GM12878 (cell line): ENCODE results near the gene SLC22A7. TPM values are rescaled to one million over a fixed set of nuclear protein-coding genes. Genes with fewer than 3 reads are reported as not detected.

Experiments
- ATAC-seq: fragments of 200-7000 bp; cut with Tn5 transposase; 3 replicates; pipeline ENCODE4 v1.9.1; 2020; ENCODE audit warnings: mild to moderate bottlenecking, moderate library complexity
- Bru-seq: library from RNA; stranded (reverse); fragments of 400-500 nt; gene quantifications from one replicate; lab custom pipeline; 2021; lab: Mats Ljungman, UMichigan
- BruChase-seq, 2 experiments: library from RNA; stranded (reverse); fragments of 400-500 nt; gene quantifications; one replicate each; lab custom pipeline; 2021; lab: Mats Ljungman, UMichigan
- BruUV-seq: library from RNA; stranded (reverse); fragments of 400-500 nt; replicated peaks from 2 replicates; lab custom pipeline; 2021; lab: Mats Ljungman, UMichigan
- CTCF ChIA-PET: fragments of 300-600 bp; sonication (Branson Sonifier 250); formaldehyde crosslinking; extraction: SDS; loops from one replicate; lab custom pipeline; 2021; ENCODE audit warnings: inconsistent platforms; lab: Yijun Ruan, JAX
- POLR2A ChIA-PET: fragments of 350-600 bp; formaldehyde crosslinking; extraction: SDS; loops from one replicate; lab custom pipeline; 2021; ENCODE audit warnings: inconsistent platforms; lab: Charles Lee
- RAD21 ChIA-PET: fragments of 300-600 bp; sonication (Branson Sonifier 250); formaldehyde crosslinking; loops from one replicate; lab custom pipeline; 2023; ENCODE audit warnings: antibody characterized with exemption; ENCODE audit not compliant: unreplicated experiment; lab: Charles Lee
- SMC1A ChIA-PET: fragments of 300-600 bp; sonication (Branson Sonifier 250); formaldehyde crosslinking; loops from one replicate; lab custom pipeline; 2023; ENCODE audit not compliant: unreplicated experiment, uncharacterized antibody; lab: Charles Lee
- DNase-seq: peaks from one replicate; pipeline ENCODE4 v3.0.0-alpha.2; 2011; ENCODE audit warnings: low read depth, low spot score
- FAIRE-seq: peaks from 3 replicates; lab custom pipeline; 2011; peaks lifted over from hg19 to GRCh38; lab: Jason Lieb, UNC
- H2AFZ ChIP-seq: 2 replicates; pipeline ENCODE4 v1.6.0; 2011; ENCODE audit warnings: low read depth, low read length, control low read depth; ENCODE audit not compliant: control insufficient read depth
- H3K27ac ChIP-seq: 2 replicates; pipeline ENCODE4 v1.5.1; 2011; ENCODE audit warnings: control low read depth; ENCODE audit not compliant: control insufficient read depth, insufficient read depth
- H3K27me3 ChIP-seq, 2 experiments: replicated peaks in 1 of 2; 2 replicates each; pipeline versions ENCODE4 v1.6.0 to v1.6.1; 2011; ENCODE audit warnings: low read length in 1 of 2; ENCODE audit not compliant: control insufficient read depth in 2 of 2, insufficient read depth in 2 of 2
- H3K36me3 ChIP-seq, 2 experiments: 2 replicates each; pipeline ENCODE4 v1.5.1; 2011; ENCODE audit warnings: low read length in 1 of 2; ENCODE audit not compliant: control insufficient read depth in 2 of 2, insufficient read depth in 2 of 2
- H3K4me1 ChIP-seq: 2 replicates; pipeline ENCODE4 v1.6.1; 2011; ENCODE audit warnings: mild to moderate bottlenecking, low read length, moderate library complexity, mixed read lengths; ENCODE audit not compliant: control insufficient read depth, insufficient read depth
- H3K4me2 ChIP-seq: 2 replicates; pipeline ENCODE4 v1.6.0; 2011; ENCODE audit warnings: control low read depth; ENCODE audit not compliant: control insufficient read depth, insufficient read depth
- H3K4me3 ChIP-seq: fragments of 200-600 bp; sonication (generic); 2 replicates; pipeline ENCODE4 v1.5.1; 2016
- H3K79me2 ChIP-seq: 2 replicates; pipeline ENCODE4 v1.6.0; 2011; ENCODE audit warnings: low read length; ENCODE audit not compliant: control insufficient read depth, insufficient read depth
- H3K9ac ChIP-seq: 2 replicates; pipeline ENCODE4 v1.8.0; 2011; ENCODE audit warnings: low read length, control low read depth, mixed read lengths; ENCODE audit not compliant: control insufficient read depth, insufficient read depth
- H3K9me3 ChIP-seq: replicated peaks from 3 replicates; pipeline ENCODE4 v1.5.1; 2011; ENCODE audit warnings: mild to moderate bottlenecking, low read length; ENCODE audit not compliant: control insufficient read depth, insufficient read depth
- H4K20me1 ChIP-seq: 2 replicates; pipeline ENCODE4 v1.6.0; 2011; ENCODE audit not compliant: control insufficient read depth, insufficient read depth
- POLR2A ChIP-seq: IDR thresholded peaks from 2 replicates; pipeline ENCODE4 v1.6.1; 2011; ENCODE audit warnings: low read depth, mild to moderate bottlenecking, low read length
- TARDBP ChIP-seq: IDR thresholded peaks from 2 replicates; pipeline ENCODE4 v1.6.1; 2016; ENCODE audit warnings: borderline replicate concordance
- WGBS: methylation state at CpG from one replicate; pipeline ENCODE4 v1.1.6; 2016; ENCODE audit warnings: low lambda C conversion rate; ENCODE audit not compliant: insufficient replicate concordance, insufficient coverage; ENCODE audit errors: missing lambda C conversion rate; 5-methylcytosine and 5-hydroxymethylcytosine counted together
- in situ Hi-C: fragments of 300-500 bp; cut with MboI; formaldehyde crosslinking; loops from 9 replicates; pipeline ENCODE4 v1.14.3; 2018; ENCODE audit warnings: mixed read lengths
- intact Hi-C: fragments of 100-400 bp; cut with micrococcal nuclease; formaldehyde crosslinking; loops from one replicate; pipeline ENCODE4 v1.14.2; 2022; ENCODE audit not compliant: unreplicated experiment
- long read RNA-seq, 2 experiments: library from polyadenylated mRNA; unstranded; transcript quantifications; one replicate each; pipeline ENCODE4 v2.0.0, GENCODE V29; 2019 to 2020
- polyA minus RNA-seq, 3 experiments: library from RNA; depleted of rRNA, polyadenylated mRNA; stranded (reverse); fragments of >200 nt; gene quantifications; 2 replicates each; pipeline ENCODE4 v1.2.3, GENCODE V29; 2011
- polyA plus RNA-seq, 11 experiments: library from polyadenylated mRNA; depleted of rRNA in 4 of 11; unstranded in 6 of 11; stranded (reverse) in 5 of 11; fragments of >200 nt; fragmentation: Nextera tagmentation in 4 of 11; fragmentation: Illumina TruSeq in 1 of 11; extraction: Ambion mirVana in 4 of 11; extraction: Trizol in 1 of 11; gene quantifications; 1 replicate in 1 of 11; 2 replicates in 10 of 11; pipeline versions ENCODE4 v1.2.1 to v1.2.3, GENCODE V29; 2011 to 2016; ENCODE audit warnings: inconsistent platforms in 2 of 11, missing spikeins in 2 of 11, low read depth in 1 of 11
- total RNA-seq, 4 experiments: library from RNA; depleted of rRNA in 3 of 4; stranded (reverse); fragments of >200 nt in 3 of 4; fragmentation: Illumina TruSeq in 1 of 4; extraction: Trizol in 1 of 4; gene quantifications; 2 replicates each; pipeline versions ENCODE4 v1.2.1 to v1.2.3, GENCODE V29; 2013 to 2021

The SLC22A7 gene, protein sequence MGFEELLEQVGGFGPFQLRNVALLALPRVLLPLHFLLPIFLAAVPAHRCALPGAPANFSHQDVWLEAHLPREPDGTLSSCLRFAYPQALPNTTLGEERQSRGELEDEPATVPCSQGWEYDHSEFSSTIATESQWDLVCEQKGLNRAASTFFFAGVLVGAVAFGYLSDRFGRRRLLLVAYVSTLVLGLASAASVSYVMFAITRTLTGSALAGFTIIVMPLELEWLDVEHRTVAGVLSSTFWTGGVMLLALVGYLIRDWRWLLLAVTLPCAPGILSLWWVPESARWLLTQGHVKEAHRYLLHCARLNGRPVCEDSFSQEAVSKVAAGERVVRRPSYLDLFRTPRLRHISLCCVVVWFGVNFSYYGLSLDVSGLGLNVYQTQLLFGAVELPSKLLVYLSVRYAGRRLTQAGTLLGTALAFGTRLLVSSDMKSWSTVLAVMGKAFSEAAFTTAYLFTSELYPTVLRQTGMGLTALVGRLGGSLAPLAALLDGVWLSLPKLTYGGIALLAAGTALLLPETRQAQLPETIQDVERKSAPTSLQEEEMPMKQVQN
- total RNA-seq (2013; cell fraction: nucleolus; rRNA removed), result not detected in 2 replicates
- total RNA-seq (2014; rRNA removed) (not detected in 2 replicates), total RNA-seq (2014; rRNA removed; fragmentation: Illumina TruSeq; extraction: Trizol) (not detected in 2 replicates), total RNA-seq (2021) (0.31 TPM in 1 of 2 replicates, not detected in the other), polyA plus RNA-seq (2011; rRNA removed) (not detected in 2 replicates), polyA plus RNA-seq (2014; fragmentation: Illumina TruSeq; extraction: Trizol) (not detected in 2 replicates), polyA plus RNA-seq (2014; fragmentation: Nextera tagmentation; extraction: Ambion mirVana) (not detected), polyA plus RNA-seq (2014; rRNA removed) (not detected in 2 replicates), polyA plus RNA-seq (2016; fragmentation: Nextera tagmentation; extraction: Ambion mirVana) (under 1 TPM in 1 of 2 experiments, not detected in 1; 0.08 TPM), polyA minus RNA-seq (2011; rRNA and poly(A)+ RNA removed) (not detected in 2 replicates), Bru-seq, nascent RNA (not detected), BruChase-seq, experiment 1, labeled RNA remaining after a 6-hour chase (not detected), BruChase-seq, experiment 2, labeled RNA remaining after a 2-hour chase (not detected)
- polyA plus RNA-seq (2011; ENCODE audit: low read depth), result not detected
- polyA plus RNA-seq (2011; cell fraction: cytosol; rRNA removed), result not detected in 2 replicates
- not detected in 2 replicates for polyA plus RNA-seq (2011; cell fraction: nucleus; rRNA removed)
- polyA plus RNA-seq (2012), result 0.24 and 0.50 TPM in 2 replicates
- not detected in 2 replicates for polyA minus RNA-seq (2011; cell fraction: cytosol; rRNA and poly(A)+ RNA removed)
- not detected in 2 replicates for polyA minus RNA-seq (2011; cell fraction: nucleus; rRNA and poly(A)+ RNA removed)
- long read RNA-seq, experiment 1, result 0 reads
- long read RNA-seq, experiment 2, result 0 reads

DNA sequence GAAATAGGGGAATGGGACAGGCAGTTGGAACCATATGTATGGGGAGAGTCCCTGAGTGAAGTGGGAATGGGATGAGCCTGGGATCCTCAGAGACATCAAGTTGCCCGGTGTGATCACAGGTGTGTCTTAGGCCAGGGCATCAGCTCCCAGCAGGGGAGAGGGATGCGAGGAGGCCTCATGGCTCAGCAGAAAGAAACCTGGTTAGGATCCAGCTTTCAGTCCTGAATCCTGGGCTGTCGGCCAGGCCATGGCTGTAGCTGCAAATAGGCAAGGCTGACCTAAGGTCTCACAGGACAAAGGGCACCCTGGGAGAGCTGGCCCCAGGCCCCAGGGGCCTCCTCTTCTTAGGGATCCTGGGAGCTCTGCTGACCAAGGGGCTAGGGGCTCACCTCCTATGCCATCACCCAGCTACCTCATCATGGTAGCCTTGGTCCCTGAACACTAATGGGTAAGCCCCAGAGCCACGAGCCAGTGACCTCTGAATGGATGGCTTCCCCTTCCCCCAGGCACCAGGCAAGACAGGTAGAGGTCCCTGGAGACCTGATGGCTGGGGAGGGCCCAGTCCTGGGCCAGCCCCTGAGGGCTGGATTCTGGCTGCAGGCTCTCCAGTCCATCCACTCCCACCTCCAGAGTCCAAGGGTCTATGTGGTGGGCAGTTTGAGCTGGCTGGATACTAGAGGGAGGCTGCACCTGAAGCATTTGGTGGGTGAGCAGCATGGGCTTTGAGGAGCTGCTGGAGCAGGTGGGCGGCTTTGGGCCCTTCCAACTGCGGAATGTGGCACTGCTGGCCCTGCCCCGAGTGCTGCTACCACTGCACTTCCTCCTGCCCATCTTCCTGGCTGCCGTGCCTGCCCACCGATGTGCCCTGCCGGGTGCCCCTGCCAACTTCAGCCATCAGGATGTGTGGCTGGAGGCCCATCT lies at the start of gene SLC22A7:
TSS of gene SLC22A7 (plus strand) at position 617 of the 921 bp plus-strand sequence. CDS start at position 716, 99 bp downstream.
- intact Hi-C loops, result no loop called here
- SMC1A ChIA-PET, result interaction anchor here (0.8 to 2.6 kb wide), 3 partner anchors 11 to 39 kb away, joined by 3 to 14 read pairs (median 4); partner anchors contain the start of gene CRIP3
- FAIRE-seq, result no peak

More for the DNA sequence above, at the start of gene SLC22A7:
- in situ Hi-C loops, result no loop called here
- H3K27ac ChIP-seq, result no peak within 1 kb of the TSS
- no peaks in the 10 kb centered on the region for H3K79me2 ChIP-seq
- DNase-seq (no peak), ATAC-seq (no peak)
- no peaks in the 10 kb centered on the region; the same call in 2 of the 3 replicates for H3K9me3 ChIP-seq
- H3K36me3 ChIP-seq, result no peaks in the 10 kb centered on the region
- no peak within 1 kb of the TSS for H3K9ac ChIP-seq
- RAD21 ChIA-PET, result interaction anchor here (0.9 to 1.5 kb wide), 3 partner anchors 25 to 58 kb away, joined by 3 read pairs; no protein-coding TSS in a partner anchor
- no peak within 1 kb of the TSS for H3K4me2 ChIP-seq
- WGBS, result 42% methylated on average over 10 of the region's 10 CpGs
- no peak within 1 kb of the TSS for H2AFZ ChIP-seq
- POLR2A ChIA-PET, result interaction anchor here (0.6 kb wide), 1 partner anchor 318 kb away, joined by 3 read pairs; no protein-coding TSS in a partner anchor
- H3K27me3 ChIP-seq, result no peaks in the 10 kb centered on the region
- no peaks in the 10 kb centered on the region for H3K4me1 ChIP-seq
- BruUV-seq, result no TSS peak
- H3K4me3 ChIP-seq, result no peak within 1 kb of the TSS
- TF ChIP-seq POLR2A, result peak; percentile 28; the same call in 1 of the 2 replicates
- no peak for TF ChIP-seq TARDBP
- no peaks in the 10 kb centered on the region for H4K20me1 ChIP-seq
- CTCF ChIA-PET, result interaction anchor here (0.6 to 2.9 kb wide), 7 partner anchors 9 to 88 kb away, joined by 3 to 17 read pairs (median 4); partner anchors contain the start of gene CRIP3
